CD4-positive, alpha-beta memory T cell (primary cell): Measurements from ENCODE around the gene ENKUR. TPM values are rescaled to one million over a fixed set of nuclear protein-coding genes. Genes with fewer than 3 reads are reported as not detected.
A peak's percentile ranks its signal among the peaks of the same experiment; 100 is the strongest.
"Not testable (repeated sequence)": the region's sequence is repeated elsewhere in the genome, so short reads cannot be mapped to it uniquely, and the experiment has no call there.

Experiments
- CTCF ChIA-PET: fragments of 350-600 bp; sonication (Branson Sonifier 250); formaldehyde crosslinking; loops from one replicate; lab custom pipeline; 2021; ENCODE audit warnings: inconsistent platforms; ENCODE audit not compliant: partially characterized antibody; lab: Charles Lee
- POLR2A ChIA-PET: fragments of 350-600 bp; sonication (Branson Sonifier 250); formaldehyde crosslinking; loops from one replicate; lab custom pipeline; 2021; ENCODE audit not compliant: partially characterized antibody; lab: Charles Lee
- DNase-seq, 5 donors: peaks; one replicate each; pipeline versions ENCODE4 v3.0.0 to v3.0.0-alpha.2; 2020 to 2022; ENCODE audit warnings: mixed read lengths in 1 of 5
- H3K27ac ChIP-seq: one replicate; pipeline ENCODE4 v1.7.0; 2013; ENCODE audit warnings: low read depth, low read length
- H3K27me3 ChIP-seq: 2 replicates; pipeline ENCODE4 v1.7.0; 2013; ENCODE audit warnings: mild to moderate bottlenecking, low read length, moderate library complexity; ENCODE audit not compliant: insufficient read depth
- H3K36me3 ChIP-seq: 2 replicates; pipeline ENCODE4 v1.7.0; 2013; ENCODE audit warnings: mild to moderate bottlenecking, low read length, moderate library complexity; ENCODE audit not compliant: insufficient read depth
- H3K4me1 ChIP-seq: 2 replicates; pipeline ENCODE4 v1.7.0; 2013; ENCODE audit warnings: mild to moderate bottlenecking, low read length, moderate library complexity; ENCODE audit not compliant: insufficient read depth
- H3K4me3 ChIP-seq, 2 donors: one replicate each; pipeline ENCODE4 v1.7.0; 2013; ENCODE audit warnings: low read length in 2 of 2, mild to moderate bottlenecking in 1 of 2
- H3K9me3 ChIP-seq, 2 donors: one replicate each; pipeline ENCODE4 v1.7.0; 2013; ENCODE audit warnings: low read length in 2 of 2, control low read depth in 1 of 2; ENCODE audit not compliant: control insufficient read depth in 1 of 2
- H3K27ac Mint-ChIP-seq, 7 donors: one replicate each; pipeline ENCODE4 v1.8.0; 2020 to 2021; ENCODE audit warnings: mixed read lengths in 7 of 7, mild to moderate bottlenecking in 6 of 7, inconsistent platforms in 3 of 7, moderate library complexity in 3 of 7
- H3K27me3 Mint-ChIP-seq, 2 donors: one replicate each; pipeline ENCODE4 v1.8.0; 2020 to 2021; ENCODE audit warnings: mixed read lengths in 2 of 2
- H3K36me3 Mint-ChIP-seq, 2 donors: one replicate each; pipeline ENCODE4 v1.8.0; 2020 to 2021; ENCODE audit warnings: mixed read lengths in 2 of 2, inconsistent platforms in 1 of 2, mild to moderate bottlenecking in 1 of 2
- H3K4me1 Mint-ChIP-seq, 4 donors: one replicate each; pipeline ENCODE4 v1.8.0; 2020 to 2021; ENCODE audit warnings: mixed read lengths in 4 of 4, mild to moderate bottlenecking in 1 of 4
- H3K4me3 Mint-ChIP-seq, 8 donors: one replicate each; pipeline ENCODE4 v1.8.0; 2020 to 2021; ENCODE audit warnings: mixed read lengths in 8 of 8, mild to moderate bottlenecking in 7 of 8, moderate library complexity in 6 of 8, inconsistent platforms in 3 of 8
- H3K9me3 Mint-ChIP-seq, 8 donors: one replicate each; pipeline ENCODE4 v1.8.0; 2020 to 2021; ENCODE audit warnings: mixed read lengths in 8 of 8, mild to moderate bottlenecking in 5 of 8, inconsistent platforms in 3 of 8, moderate library complexity in 1 of 8
- intact Hi-C: fragments of 100-400 bp; cut with micrococcal nuclease; formaldehyde crosslinking; loops from one replicate; pipeline ENCODE4 v1.15.1; 2023
- polyA plus RNA-seq, 2 donors: library from polyadenylated mRNA; unstranded; fragments of 300-500 nt; fragmentation: Illumina TruSeq; gene quantifications; one replicate each; pipeline ENCODE4 v1.2.3, GENCODE V29; 2021
- total RNA-seq, 2 experiments: library from RNA; stranded (reverse); gene quantifications; one replicate each; pipeline ENCODE4 v1.2.3, GENCODE V29; 2021

ENKUR gene
- total and polyA plus RNA-seq, 4 experiments from 2014 or later, result not detected

GRCh38 chr10:24968951-24969350 lies 47.0 kb downstream of the ENKUR start:
- H3K36me3 ChIP-seq, H3K9me3 ChIP-seq, DNase-seq, H3K27ac Mint-ChIP-seq, H3K4me3 Mint-ChIP-seq, H3K27me3 Mint-ChIP-seq, H3K9me3 Mint-ChIP-seq, H3K27ac ChIP-seq, CTCF ChIA-PET, H3K4me1 ChIP-seq, H3K4me1 Mint-ChIP-seq, intact Hi-C loops, POLR2A ChIA-PET, H3K4me3 ChIP-seq, H3K36me3 Mint-ChIP-seq, H3K27me3 ChIP-seq: not testable (repeated sequence)

- no peak for DNase-seq
- H3K4me1 ChIP-seq, result peaks cover 4% of the 10 kb centered on the region
- H3K4me3 Mint-ChIP-seq, result no peak overlapping the region
- intact Hi-C loops, result no loop called here
- peaks cover 0 to 7% (median 2%) of the 10 kb centered on the region in 4 donors for H3K4me1 Mint-ChIP-seq
- POLR2A ChIA-PET, result no interaction called here
- no peak overlapping the region for H3K4me3 ChIP-seq
- H3K36me3 Mint-ChIP-seq, result no peaks in the 10 kb centered on the region
- no peaks in the 10 kb centered on the region for H3K9me3 ChIP-seq
- no peak overlapping the region for H3K27ac ChIP-seq
- no peaks in the 10 kb centered on the region for H3K27me3 Mint-ChIP-seq
- CTCF ChIA-PET, result no interaction called here
- no peaks in the 10 kb centered on the region for H3K36me3 ChIP-seq
- H3K9me3 Mint-ChIP-seq, result no peaks in the 10 kb centered on the region
- no peaks in the 10 kb centered on the region for H3K27me3 ChIP-seq
- no peak overlapping the region for H3K27ac Mint-ChIP-seq
Observed at GRCh38 chr10:24968349-24968748, 47.6 kb downstream of the ENKUR start.

GRCh38 chr10:24966962-24967481 lies 48.9 kb downstream of the ENKUR start:
- H3K36me3 Mint-ChIP-seq, result no peaks in the 10 kb centered on the region
- intact Hi-C loops, result no loop called here
- Histone ChIP-seq H3K27ac (no peak overlapping the region), H3K27me3 (no peaks in the 10 kb centered on the region), H3K4me1 (peaks cover 4% of the 10 kb centered on the region), H3K9me3 (no peaks in the 10 kb centered on the region), H3K4me3 (no peak overlapping the region), H3K36me3 (no peaks in the 10 kb centered on the region)
- H3K4me1 Mint-ChIP-seq, result peaks cover 0 to 7% (median 2%) of the 10 kb centered on the region in 4 donors
- H3K4me3 Mint-ChIP-seq, result no peak overlapping the region
- H3K9me3 Mint-ChIP-seq, result no peaks in the 10 kb centered on the region
- no peaks in the 10 kb centered on the region for H3K27me3 Mint-ChIP-seq
- POLR2A ChIA-PET, result no interaction called here
- no peak for DNase-seq
- H3K27ac Mint-ChIP-seq, result no peak overlapping the region
- CTCF ChIA-PET, result no interaction called here

GRCh38 chr10:24965051-24965450 lies 50.9 kb downstream of the ENKUR start:
- Mint-ChIP-seq H3K27ac (peak overlapping the region in 1 of 7 donors; percentile 13), H3K9me3 (no peaks in the 10 kb centered on the region), H3K4me1 (peaks cover 0 to 5% (median under 1%) of the 10 kb centered on the region in 4 donors), H3K36me3 (no peaks in the 10 kb centered on the region), H3K4me3 (no peak overlapping the region), H3K27me3 (no peaks in the 10 kb centered on the region)
- Histone ChIP-seq H3K9me3 (no peaks in the 10 kb centered on the region), H3K4me1 (peaks cover 2% of the 10 kb centered on the region), H3K27ac (no peak overlapping the region), H3K36me3 (no peaks in the 10 kb centered on the region), H3K27me3 (no peaks in the 10 kb centered on the region), H3K4me3 (no peak overlapping the region)
- CTCF ChIA-PET, result no interaction called here
- intact Hi-C loops, result no loop called here
- POLR2A ChIA-PET, result no interaction called here
- no peak for DNase-seq

GRCh38 chr10:24963521-24964041 lies 52.4 kb downstream of the ENKUR start:
- H3K9me3 ChIP-seq, result no peaks in the 10 kb centered on the region
- intact Hi-C loops, result no loop called here
- no peaks in the 10 kb centered on the region for H3K36me3 Mint-ChIP-seq
- H3K27me3 ChIP-seq, result no peaks in the 10 kb centered on the region
- no peaks in the 10 kb centered on the region for H3K4me1 ChIP-seq
- ChIA-PET POLR2A (no interaction called here), CTCF (interaction anchor here (1.1 kb wide), 1 partner anchor 321 kb away, joined by 3 read pairs; no protein-coding TSS in a partner anchor)
- no peaks in the 10 kb centered on the region for H3K36me3 ChIP-seq
- no peaks in the 10 kb centered on the region for H3K9me3 Mint-ChIP-seq
- H3K4me1 Mint-ChIP-seq, result no peaks in the 10 kb centered on the region
- H3K27ac ChIP-seq, result no peak overlapping the region
- H3K27ac Mint-ChIP-seq, result no peak overlapping the region
- no peak for DNase-seq
- no peak overlapping the region for H3K4me3 Mint-ChIP-seq
- no peak overlapping the region for H3K4me3 ChIP-seq
- no peaks in the 10 kb centered on the region for H3K27me3 Mint-ChIP-seq

GRCh38 chr10:24962995-24963394 lies 53.0 kb downstream of the ENKUR start:
- H3K36me3 Mint-ChIP-seq, result no peaks in the 10 kb centered on the region
- Histone ChIP-seq H3K4me3 (no peak overlapping the region), H3K9me3 (no peaks in the 10 kb centered on the region), H3K4me1 (no peaks in the 10 kb centered on the region), H3K27me3 (no peaks in the 10 kb centered on the region), H3K27ac (no peak overlapping the region), H3K36me3 (no peaks in the 10 kb centered on the region)
- POLR2A ChIA-PET, result no interaction called here
- DNase-seq, result no peak
- no peaks in the 10 kb centered on the region for H3K27me3 Mint-ChIP-seq
- CTCF ChIA-PET, result interaction anchor here (1.1 to 1.2 kb wide), 2 partner anchors 320 to 347 kb away, joined by 3 read pairs; no protein-coding TSS in a partner anchor
- intact Hi-C loops, result no loop called here
- no peak overlapping the region for H3K4me3 Mint-ChIP-seq
- no peak overlapping the region for H3K27ac Mint-ChIP-seq
- H3K9me3 Mint-ChIP-seq, result no peaks in the 10 kb centered on the region
- H3K4me1 Mint-ChIP-seq, result no peaks in the 10 kb centered on the region

GRCh38 chr10:24961582-24961981 lies 54.4 kb downstream of the ENKUR start:
- POLR2A ChIA-PET, result no interaction called here
- Histone ChIP-seq H3K36me3 (no peaks in the 10 kb centered on the region), H3K4me3 (no peak overlapping the region), H3K27ac (no peak overlapping the region), H3K27me3 (no peaks in the 10 kb centered on the region), H3K9me3 (no peaks in the 10 kb centered on the region), H3K4me1 (no peaks in the 10 kb centered on the region)
- no peak overlapping the region for H3K4me3 Mint-ChIP-seq
- H3K27ac Mint-ChIP-seq, result no peak overlapping the region
- no peak for DNase-seq
- H3K36me3 Mint-ChIP-seq, result no peaks in the 10 kb centered on the region
- no peaks in the 10 kb centered on the region for H3K27me3 Mint-ChIP-seq
- H3K9me3 Mint-ChIP-seq, result no peaks in the 10 kb centered on the region
- CTCF ChIA-PET, result no interaction called here
- H3K4me1 Mint-ChIP-seq, result no peaks in the 10 kb centered on the region
- intact Hi-C loops, result no loop called here
